Cardiac septum (tissue), 1 donor: ENCODE measurements around the gene SMC2. TPM values are rescaled to one million over a fixed set of nuclear protein-coding genes. Genes with fewer than 3 reads are reported as not detected.

ENCODE experiments used
- DNase-seq: peaks from one replicate; pipeline ENCODE4 v3.0.0-alpha.2; 2020; ENCODE audit warnings: low spot score
- intact Hi-C: fragments of 100-400 bp; cut with DNase I; formaldehyde crosslinking; loops from one replicate; pipeline ENCODE4 v1.14.0; 2022
- total RNA-seq: library from RNA; stranded (reverse); fragmentation: NEBNext Ultra II Directional; extraction: Animal tissue kit (Norgen Biotek cat#: 25700); gene quantifications from one replicate; pipeline ENCODE4 v1.2.1, GENCODE V29; 2021
- donor health status: DM: no; HTN: no; CAD: no.

SMC2 gene
- total RNA-seq, 1 donor from 2014 or later: 8.4 TPM

GRCh38 chr9:104094534-104095015 lies 466 bp downstream of the SMC2 start:
- DNase-seq: no peak
- intact Hi-C loops: no loop called here

- intact Hi-C loops: no loop called here
- no peak for DNase-seq
Observed at GRCh38 chr9:104099630-104100029, 5.5 kb downstream of the SMC2 start.

GRCh38 chr9:104104360-104104759 lies 10.3 kb downstream of the SMC2 start:
- intact Hi-C loops: no loop called here
- DNase-seq: no peak

- intact Hi-C loops: no loop called here
- DNase-seq: no peak
Observed at GRCh38 chr9:104107799-104108198, 13.7 kb downstream of the SMC2 start.

GRCh38 chr9:104108315-104108714 lies 14.2 kb downstream of the SMC2 start:
- intact Hi-C loops: no loop called here
- DNase-seq: no peak

- intact Hi-C loops: no loop called here
Observed at GRCh38 chr9:104110509-104110908, 16.4 kb downstream of the SMC2 start.

GRCh38 chr9:104118916-104119315 lies 24.8 kb downstream of the SMC2 start:
- DNase-seq: no peak
- intact Hi-C loops: no loop called here

More at GRCh38 chr9:104110509-104110908, 16.4 kb downstream of the SMC2 start:
- DNase-seq: no peak

- intact Hi-C loops: no loop called here
- DNase-seq: no peak
Observed at GRCh38 chr9:104121022-104121421, 26.9 kb downstream of the SMC2 start.

- DNase-seq: no peak
- intact Hi-C loops: no loop called here
Observed at GRCh38 chr9:104138243-104138868, 44.2 kb downstream of the SMC2 start.

GRCh38 chr9:104142799-104143549 lies 48.9 kb downstream of the SMC2 start:
- intact Hi-C loops: no loop called here
- no peak for DNase-seq

- intact Hi-C loops: no loop called here
- DNase-seq: no peak
Observed at GRCh38 chr9:104143550-104143910, 49.4 kb downstream of the SMC2 start.

- no peak for DNase-seq
- intact Hi-C loops: no loop called here
Observed at GRCh38 chr9:104144336-104144735, 50.2 kb downstream of the SMC2 start.

GRCh38 chr9:104173067-104173466 lies 79.0 kb downstream of the SMC2 start:
- intact Hi-C loops: no loop called here
- no peak for DNase-seq

- DNase-seq: no peak
- intact Hi-C loops: loop anchor here (5.0 kb wide), 1 partner anchor 210 kb away; no protein-coding TSS in a partner anchor
Observed at GRCh38 chr9:104177003-104177611, 83.0 kb downstream of the SMC2 start.

GRCh38 chr9:104177676-104178075 lies 83.6 kb downstream of the SMC2 start:
- no peak for DNase-seq
- intact Hi-C loops: loop anchor here (5.0 kb wide), 1 partner anchor 210 kb away; no protein-coding TSS in a partner anchor
